KG1 (cell line): Measurements from ENCODE around the gene SMPD2.
"Not testable (repeated sequence)": the region's sequence is repeated elsewhere in the genome, so short reads cannot be mapped to it uniquely, and the experiment has no call there.

Experiments
- DNase-seq: peaks from one replicate; lab custom pipeline; 2025; lab: John Stamatoyannopoulos, UW

Gene SMPD2

GRCh38 chr6:109461205-109461604, 20.7 kb downstream of the SMPD2 start:
- not testable (repeated sequence) for DNase-seq

DNA sequence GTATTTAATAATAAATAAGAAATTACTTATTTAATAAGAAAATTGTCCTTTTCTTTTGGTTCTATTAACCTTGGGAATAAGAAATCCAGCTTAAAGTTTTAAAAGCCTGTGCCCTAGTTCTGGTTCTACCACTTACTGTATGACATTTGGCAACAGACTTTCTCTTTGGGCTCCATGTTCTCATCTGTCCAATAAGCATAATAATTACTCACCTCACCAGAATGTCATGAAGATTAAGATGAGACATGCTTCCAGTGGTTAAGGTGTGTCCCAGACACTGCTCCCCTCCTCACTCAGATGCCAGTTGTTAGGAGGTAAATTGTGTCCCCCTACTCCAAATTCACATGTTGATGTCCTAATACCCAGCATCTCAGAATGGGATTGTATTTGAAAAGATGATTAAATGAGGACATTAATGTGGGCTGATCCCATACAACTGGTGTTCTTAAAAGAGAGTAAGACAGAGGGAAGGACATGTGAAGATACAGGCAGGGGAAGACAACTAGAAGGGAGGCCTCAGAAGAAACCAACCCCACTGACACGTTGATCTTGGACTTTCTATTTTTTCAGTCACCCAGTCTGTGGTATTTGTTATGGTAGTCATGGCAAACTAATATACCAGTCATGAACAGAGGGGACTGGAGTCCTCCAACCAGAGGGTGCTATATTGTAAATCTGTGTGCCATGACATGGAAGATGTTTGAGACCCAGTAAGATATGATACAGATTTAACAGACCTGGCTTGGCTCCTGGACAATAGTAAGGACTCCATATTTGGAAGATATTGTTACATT, 21.4 kb downstream of the SMPD2 start:
- DNase-seq = no peak

- no peak for DNase-seq
Measured at GRCh38 chr6:109465772-109466171, 25.2 kb downstream of the SMPD2 start.

GRCh38 chr6:109466212-109466923, 25.8 kb downstream of the SMPD2 start:
- DNase-seq = no peak

- DNase-seq = no peak
Measured at GRCh38 chr6:109467696-109468095, 27.2 kb downstream of the SMPD2 start.

- no peak for DNase-seq
Measured at GRCh38 chr6:109469591-109470189, 29.2 kb downstream of the SMPD2 start.

DNA sequence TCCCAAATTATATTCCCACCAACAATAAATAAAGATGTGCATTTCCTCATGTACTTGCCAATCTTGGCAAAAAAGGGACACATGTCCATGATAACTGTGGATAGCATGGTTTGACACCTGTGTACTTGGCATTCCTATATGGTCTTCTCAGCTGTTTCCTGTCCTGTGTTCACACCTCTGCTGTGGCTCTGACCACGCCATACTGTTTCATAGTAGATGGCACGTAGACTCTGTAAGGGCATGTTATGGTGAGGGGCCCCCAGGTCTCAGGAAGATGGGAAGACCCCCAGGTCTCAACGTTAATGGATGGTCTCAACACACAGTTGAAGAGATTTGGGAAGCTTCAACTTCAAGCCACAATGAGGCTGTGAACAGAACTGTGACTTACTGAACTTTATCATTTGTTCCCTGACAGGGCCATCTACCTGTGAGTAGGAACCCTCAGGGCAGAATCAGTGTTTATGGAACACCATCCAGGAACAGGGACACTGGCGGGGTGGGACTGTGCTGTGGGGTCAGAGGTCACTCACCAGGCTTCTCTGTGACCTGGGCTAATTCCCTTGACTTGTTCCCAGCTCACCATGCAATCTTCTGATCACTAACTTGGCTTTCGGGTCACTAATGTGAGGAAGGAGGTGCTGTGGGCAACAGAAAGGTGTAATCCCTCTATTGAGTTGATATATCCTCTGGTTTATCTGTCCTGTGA, 30.7 kb downstream of the SMPD2 start:
- no peak for DNase-seq

- no peak for DNase-seq
Measured at GRCh38 chr6:109472132-109472995, 31.8 kb downstream of the SMPD2 start.

DNA sequence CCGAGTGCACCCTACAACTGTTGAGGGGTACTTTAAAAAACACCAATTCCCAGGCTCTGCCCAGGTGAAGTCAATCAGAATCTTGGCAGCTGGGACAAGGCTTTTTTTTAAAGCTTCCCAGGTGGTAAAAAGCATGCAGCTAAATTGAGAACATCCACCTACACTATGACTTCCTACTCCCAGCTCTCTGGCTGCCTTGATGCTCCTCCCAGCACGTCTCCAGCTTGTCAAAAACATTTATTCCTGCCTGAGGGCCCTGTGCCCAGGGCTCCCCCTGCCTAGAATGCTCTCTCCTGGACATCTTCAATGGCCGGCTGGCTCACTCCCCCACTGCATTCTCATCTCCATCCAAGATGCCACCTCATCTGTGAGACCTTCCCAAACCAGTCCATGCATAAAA, 32.6 kb downstream of the SMPD2 start:
- DNase-seq = no peak

- no peak for DNase-seq
Measured at GRCh38 chr6:109474995-109475394, 34.5 kb downstream of the SMPD2 start.

DNA sequence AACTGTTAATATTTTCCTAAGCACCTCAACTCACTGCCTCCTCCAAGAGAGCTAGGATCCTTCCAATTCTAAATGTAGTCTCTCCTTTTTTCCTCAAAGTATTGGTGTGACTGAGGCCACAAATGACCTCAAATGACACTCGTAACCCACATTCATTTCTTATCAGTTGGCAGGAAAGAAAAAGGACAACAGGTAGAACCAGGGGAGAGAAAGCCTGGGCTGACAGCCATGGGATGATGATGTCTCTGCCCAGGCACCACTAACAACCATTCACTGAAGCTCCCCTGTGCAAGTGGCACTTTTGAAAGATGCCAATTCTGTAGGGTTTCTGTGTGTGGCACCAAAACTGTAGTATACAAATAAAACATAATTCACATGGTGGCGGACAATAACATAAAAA, 35.1 kb downstream of the SMPD2 start:
- DNase-seq = no peak

DNA sequence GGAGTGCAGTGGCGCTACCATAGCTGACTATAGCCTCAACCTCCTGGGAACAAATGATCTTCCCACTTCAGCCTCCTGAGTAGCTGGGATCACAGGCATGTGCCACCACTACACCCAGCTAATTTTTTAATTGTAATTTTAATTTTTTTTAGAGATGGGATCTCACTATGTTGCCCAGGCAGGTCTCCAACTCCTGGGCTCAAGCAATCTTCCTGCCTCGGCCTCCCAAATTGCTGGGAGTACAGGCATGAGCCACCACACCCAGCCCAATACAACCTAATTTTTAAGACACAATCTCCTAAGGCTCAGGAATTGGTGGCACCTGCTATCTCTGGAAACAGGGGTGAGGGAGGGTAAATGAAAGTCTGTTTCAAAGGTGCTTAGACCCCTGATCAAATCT, 36.7 kb downstream of the SMPD2 start:
- no peak for DNase-seq

DNA sequence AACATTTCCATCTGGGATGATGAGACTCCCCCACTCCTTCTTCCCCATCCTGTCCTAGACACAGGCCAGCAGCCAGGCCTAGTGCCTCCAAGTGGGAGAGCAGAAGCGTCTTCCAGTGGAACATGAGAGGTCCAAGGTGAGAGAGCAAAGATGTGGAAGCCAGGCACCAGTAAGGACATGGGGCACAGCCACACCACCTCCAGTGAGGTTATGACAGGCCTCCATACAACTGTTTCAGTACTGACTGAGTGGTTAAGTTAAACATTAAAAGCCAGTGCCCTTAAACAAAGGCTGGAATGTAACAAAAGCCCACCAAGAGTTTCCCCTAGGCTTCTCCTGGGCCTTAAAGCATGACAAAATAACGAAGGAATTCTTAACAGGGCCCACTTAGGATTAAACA, 37.2 kb downstream of the SMPD2 start:
- no peak for DNase-seq

DNA sequence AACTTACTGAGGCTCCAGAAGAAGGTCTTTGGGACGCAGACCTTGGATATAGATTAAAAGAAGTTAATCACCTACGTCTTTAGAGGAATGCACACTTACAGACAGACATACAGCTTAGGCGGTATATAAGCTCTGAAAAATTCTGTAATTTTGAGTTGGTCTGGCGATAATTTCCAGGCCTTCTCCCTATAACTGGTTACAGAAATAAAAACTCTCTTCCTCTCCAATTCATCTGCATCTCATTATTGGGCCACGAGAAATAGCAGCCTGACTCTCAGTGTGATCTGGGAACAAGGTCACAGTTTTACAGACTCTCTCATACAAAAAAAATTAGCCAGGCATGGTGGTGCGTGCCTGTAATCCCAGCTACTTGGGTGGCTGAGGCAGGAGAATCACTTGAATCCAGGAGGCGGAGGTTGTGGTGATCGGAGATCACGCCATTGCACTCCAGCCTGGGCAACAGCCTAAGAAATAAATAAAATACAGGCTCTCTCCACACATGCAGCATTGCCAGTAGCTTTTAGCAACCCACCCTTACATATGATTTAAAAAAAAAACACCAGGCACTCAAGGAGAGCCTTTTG, 37.8 kb downstream of the SMPD2 start:
- no peak for DNase-seq

DNA sequence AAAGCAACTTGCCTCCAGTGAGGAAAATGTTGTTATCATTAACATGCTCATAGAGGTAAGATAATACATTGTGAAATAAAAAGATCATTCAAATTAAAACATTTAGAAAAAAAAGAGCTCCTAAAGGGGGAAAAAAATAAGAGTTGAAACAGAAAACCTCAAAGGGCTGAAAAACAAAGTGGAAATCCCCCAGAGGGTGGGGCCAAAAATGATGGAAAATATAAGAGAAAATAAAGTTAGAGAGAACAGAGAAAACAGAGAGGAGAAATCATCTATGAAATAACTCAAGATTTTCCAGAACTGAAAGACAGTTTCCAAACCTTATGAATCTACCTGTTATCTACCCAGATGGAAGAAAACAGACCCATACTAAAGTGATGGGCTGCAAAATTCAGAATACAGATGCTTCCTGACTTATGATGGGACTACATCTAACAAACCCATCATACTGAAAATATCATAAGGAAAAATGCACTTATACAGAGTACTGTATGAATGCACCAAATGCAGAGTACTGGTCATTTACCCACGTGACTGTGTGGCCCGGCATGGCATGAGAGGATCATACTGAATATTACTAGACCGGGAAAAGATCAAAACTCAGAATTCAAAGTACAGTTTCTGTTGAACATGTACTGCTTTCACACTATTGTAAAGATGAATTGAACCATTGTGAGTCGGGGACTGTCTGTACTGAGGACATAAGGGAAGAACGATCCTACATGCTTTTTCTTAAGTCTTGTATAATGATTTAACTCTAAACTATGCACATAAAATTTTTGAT, 38.5 kb downstream of the SMPD2 start:
- no peak for DNase-seq

- no peak for DNase-seq
Measured at GRCh38 chr6:109480993-109481480, 40.5 kb downstream of the SMPD2 start.

- peak; percentile 48 for DNase-seq
Measured at GRCh38 chr6:109482905-109483734, 42.6 kb downstream of the SMPD2 start, which contains the start of gene ZBTB24. TSS of gene ZBTB24 (minus strand) at chr6:109483219. CDS start at chr6:109482026, 1,193 bp downstream.

GRCh38 chr6:109483735-109484057, 43.2 kb downstream of the SMPD2 start:
- DNase-seq = no peak

- DNase-seq = no peak
Measured at GRCh38 chr6:109484122-109484521, 43.6 kb downstream of the SMPD2 start.
